GM18502 (cell line): ENCODE data around the gene GLE1.
"Not testable (repeated sequence)": the region's sequence is repeated elsewhere in the genome, so short reads cannot be mapped to it uniquely, and the experiment has no call there.

Experiments
- ATAC-seq: cut with Tn5 transposase; IDR thresholded peaks from one replicate; pipeline ENCODE4 v1.9.1; 2021; ENCODE audit warnings: mild to moderate bottlenecking; ENCODE audit not compliant: unreplicated experiment, poor library complexity

The GLE1 gene

GRCh38 chr9:128586934-128587333, 82.4 kb downstream of the GLE1 start:
- not testable (repeated sequence) for ATAC-seq

DNA sequence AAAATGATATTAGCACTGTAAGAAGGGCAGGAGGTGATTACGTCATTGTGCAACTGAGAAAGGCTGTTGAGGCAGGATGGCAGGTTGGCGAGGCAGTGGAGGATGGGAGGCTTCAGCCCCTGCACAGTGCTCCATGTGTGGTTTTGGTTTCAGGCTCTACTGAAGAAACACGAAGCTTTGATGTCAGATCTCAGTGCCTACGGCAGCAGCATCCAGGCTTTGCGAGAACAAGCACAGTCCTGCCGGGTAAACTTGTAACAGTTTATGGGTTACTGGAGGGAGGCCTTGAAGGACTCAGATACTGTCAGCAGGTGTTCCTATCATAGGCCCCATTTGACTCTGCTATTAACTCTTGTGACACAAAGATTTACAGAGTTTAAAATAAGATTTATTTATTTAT, 82.9 kb downstream of the GLE1 start:
- ATAC-seq, result no peak

- ATAC-seq, result no peak
These were observed 84.2 kb downstream of the GLE1 start for GRCh38 chr9:128588581-128589233.
